Measurements from ENCODE around the gene ZNF419. TPM values are rescaled to one million over a fixed set of nuclear protein-coding genes. Genes with fewer than 3 reads are reported as not detected.

ZNF419 gene
- total RNA-seq, 1 experiment from 2014 or later, result 22.3 TPM

- CTCF ChIA-PET, result no interaction called here
- Histone ChIP-seq H3K4me1 (ENCODE audit: insufficient read depth, low read length) (no peaks in the 10 kb centered on the region), H3K36me3 (ENCODE audit: low read depth, low read length) (peaks cover 83% of the 10 kb centered on the region), H2AFZ (ENCODE audit: low read length) (no peak overlapping the region), H3K4me2 (ENCODE audit: low read length) (no peak overlapping the region), H3K27ac (ENCODE audit: low read length) (no peak overlapping the region), H3K79me2 (ENCODE audit: low read length) (peaks cover 20% of the 10 kb centered on the region), H3K27me3 (ENCODE audit: low read length) (no peaks in the 10 kb centered on the region), H4K20me1 (ENCODE audit: low read length) (no peaks in the 10 kb centered on the region), H3K9me2 (replicated peaks; ENCODE audit: low read length) (no peaks in the 10 kb centered on the region), H3K9me3 (ENCODE audit: low read length) (peaks cover 25% of the 10 kb centered on the region), H3F3A (ENCODE audit: low read length, unreplicated experiment) (no peaks in the 10 kb centered on the region), H3K9ac (ENCODE audit: low read length) (no peak overlapping the region), H3K4me3 (ENCODE audit: low read length) (no peak overlapping the region)
- TF ChIP-seq, protein P1, sequence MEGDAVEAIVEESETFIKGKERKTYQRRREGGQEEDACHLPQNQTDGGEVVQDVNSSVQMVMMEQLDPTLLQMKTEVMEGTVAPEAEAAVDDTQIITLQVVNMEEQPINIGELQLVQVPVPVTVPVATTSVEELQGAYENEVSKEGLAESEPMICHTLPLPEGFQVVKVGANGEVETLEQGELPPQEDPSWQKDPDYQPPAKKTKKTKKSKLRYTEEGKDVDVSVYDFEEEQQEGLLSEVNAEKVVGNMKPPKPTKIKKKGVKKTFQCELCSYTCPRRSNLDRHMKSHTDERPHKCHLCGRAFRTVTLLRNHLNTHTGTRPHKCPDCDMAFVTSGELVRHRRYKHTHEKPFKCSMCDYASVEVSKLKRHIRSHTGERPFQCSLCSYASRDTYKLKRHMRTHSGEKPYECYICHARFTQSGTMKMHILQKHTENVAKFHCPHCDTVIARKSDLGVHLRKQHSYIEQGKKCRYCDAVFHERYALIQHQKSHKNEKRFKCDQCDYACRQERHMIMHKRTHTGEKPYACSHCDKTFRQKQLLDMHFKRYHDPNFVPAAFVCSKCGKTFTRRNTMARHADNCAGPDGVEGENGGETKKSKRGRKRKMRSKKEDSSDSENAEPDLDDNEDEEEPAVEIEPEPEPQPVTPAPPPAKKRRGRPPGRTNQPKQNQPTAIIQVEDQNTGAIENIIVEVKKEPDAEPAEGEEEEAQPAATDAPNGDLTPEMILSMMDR (conservative IDR thresholded peaks at IDR 0.05; ENCODE audit: low read depth, low read length), result no peak
- TF ChIP-seq EZH2 (IDR thresholded peaks at IDR 0.05; ENCODE audit: low read length, unreplicated experiment) (no peak), EZH2phosphoT487 (IDR thresholded peaks at IDR 0.05; ENCODE audit: borderline replicate concordance, low read length) (no peak)
- ATAC-seq (no peak), DNase-seq (no peak)
- intact Hi-C loops (cut with micrococcal nuclease), result no loop called here
- no TSS peak for BruUV-seq (replicated peaks)
- POLR2A ChIA-PET (ENCODE audit: unreplicated experiment), result no interaction called here
These were observed 18.6 kb downstream of the ZNF419 start for GRCh38 chr19:57506163-57506562.

DNA sequence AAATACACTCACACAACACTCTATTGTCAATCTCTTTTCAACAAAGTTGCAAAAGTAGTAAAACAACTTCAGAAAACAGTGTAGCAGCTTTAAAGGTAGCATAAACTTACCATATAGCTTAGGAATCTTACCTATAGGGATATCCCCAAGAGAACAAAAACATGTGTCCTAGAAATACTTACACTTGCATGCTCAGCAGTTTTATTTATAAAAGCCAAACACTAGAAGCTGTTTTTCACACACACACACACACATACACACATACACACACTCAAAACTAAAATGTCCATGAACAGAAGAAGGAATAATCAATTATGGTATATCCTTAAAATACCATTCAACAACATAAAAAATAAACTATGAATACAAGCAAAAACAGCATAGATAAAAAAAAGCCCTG lies 23.9 kb downstream of the ZNF419 start:
- H3K79me2 ChIP-seq (ENCODE audit: low read length), result no peaks in the 10 kb centered on the region
- H3F3A ChIP-seq (ENCODE audit: low read length, unreplicated experiment), result no peaks in the 10 kb centered on the region
- H3K36me3 ChIP-seq (ENCODE audit: low read depth, low read length), result peaks cover 87% of the 10 kb centered on the region
- no peak overlapping the region for H3K4me3 ChIP-seq (ENCODE audit: low read length)
- H3K27ac ChIP-seq (ENCODE audit: low read length), result no peak overlapping the region
- H2AFZ ChIP-seq (ENCODE audit: low read length), result no peak overlapping the region
- H3K9ac ChIP-seq (ENCODE audit: low read length), result no peak overlapping the region
- H3K4me2 ChIP-seq (ENCODE audit: low read length), result no peak overlapping the region
- H3K9me2 ChIP-seq (replicated peaks; ENCODE audit: low read length), result no peaks in the 10 kb centered on the region
- H4K20me1 ChIP-seq (ENCODE audit: low read length), result no peaks in the 10 kb centered on the region
- H3K9me3 ChIP-seq (ENCODE audit: low read length), result peaks cover 62% of the 10 kb centered on the region
- H3K4me1 ChIP-seq (ENCODE audit: insufficient read depth, low read length), result no peaks in the 10 kb centered on the region
- ChIA-PET POLR2A (ENCODE audit: unreplicated experiment) (no interaction called here), CTCF (no interaction called here)
- intact Hi-C loops (cut with micrococcal nuclease), result no loop called here
- H3K27me3 ChIP-seq (ENCODE audit: low read length), result no peaks in the 10 kb centered on the region
- TF ChIP-seq EZH2phosphoT487 (IDR thresholded peaks at IDR 0.05; ENCODE audit: borderline replicate concordance, low read length) (no peak), EZH2 (IDR thresholded peaks at IDR 0.05; ENCODE audit: low read length, unreplicated experiment) (no peak)
- TF ChIP-seq, protein P1 (conservative IDR thresholded peaks at IDR 0.05; ENCODE audit: low read depth, low read length), result no peak
- DNase-seq, result no peak
- ATAC-seq, result no peak
- no TSS peak for BruUV-seq (replicated peaks)

DNA sequence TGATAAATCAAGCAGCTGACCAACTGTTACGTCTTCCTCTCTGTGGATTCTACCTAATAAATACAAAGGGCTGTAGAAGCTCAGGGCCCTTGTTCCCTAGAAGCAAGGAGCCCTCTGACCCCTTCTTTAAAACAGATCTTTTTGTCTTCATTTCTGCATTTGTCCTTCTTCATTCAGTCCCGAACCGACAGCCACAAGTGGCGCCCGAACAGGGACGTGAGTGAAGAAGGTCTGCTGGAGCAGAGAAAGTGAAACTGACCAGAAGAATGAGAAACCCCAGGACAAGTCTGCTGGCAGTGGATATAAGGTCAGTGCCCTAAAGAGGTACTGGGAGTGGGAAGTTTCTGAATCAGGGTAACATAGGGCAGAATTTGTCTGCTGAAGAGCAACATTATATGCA lies 25.3 kb downstream of the ZNF419 start:
- H3K9ac ChIP-seq (ENCODE audit: low read length), result no peak overlapping the region
- no peak overlapping the region for H3K27ac ChIP-seq (ENCODE audit: low read length)
- no peak for TF ChIP-seq EZH2phosphoT487 (IDR thresholded peaks at IDR 0.05; ENCODE audit: borderline replicate concordance, low read length)
- no peak for TF ChIP-seq EZH2 (IDR thresholded peaks at IDR 0.05; ENCODE audit: low read length, unreplicated experiment)
- TF ChIP-seq, protein P1 (conservative IDR thresholded peaks at IDR 0.05; ENCODE audit: low read depth, low read length), result no peak
- H3K36me3 ChIP-seq (ENCODE audit: low read depth, low read length), result peaks cover 87% of the 10 kb centered on the region
- ChIA-PET CTCF (no interaction called here), POLR2A (ENCODE audit: unreplicated experiment) (no interaction called here)
- BruUV-seq (replicated peaks), result no TSS peak
- no peaks in the 10 kb centered on the region for H4K20me1 ChIP-seq (ENCODE audit: low read length)
- no peak overlapping the region for H2AFZ ChIP-seq (ENCODE audit: low read length)
- H3K4me2 ChIP-seq (ENCODE audit: low read length), result no peak overlapping the region
- H3K27me3 ChIP-seq (ENCODE audit: low read length), result no peaks in the 10 kb centered on the region
- H3K9me3 ChIP-seq (ENCODE audit: low read length), result peaks cover 58% of the 10 kb centered on the region
- DNase-seq (no peak), ATAC-seq (no peak)
- H3K4me3 ChIP-seq (ENCODE audit: low read length), result no peak overlapping the region; the same call in 1 of the 2 replicates
- intact Hi-C loops (cut with micrococcal nuclease), result no loop called here
- no peaks in the 10 kb centered on the region for H3K9me2 ChIP-seq (replicated peaks; ENCODE audit: low read length)
- H3K79me2 ChIP-seq (ENCODE audit: low read length), result no peaks in the 10 kb centered on the region
- H3K4me1 ChIP-seq (ENCODE audit: insufficient read depth, low read length), result no peaks in the 10 kb centered on the region
- no peaks in the 10 kb centered on the region for H3F3A ChIP-seq (ENCODE audit: low read length, unreplicated experiment)
